ENCODE data around the gene HAUS7.

HAUS7 gene

GRCh38 chrX:153457136-153457825 lies 13.1 kb downstream of the HAUS7 start:
- in situ Hi-C loops (cut with HindIII; ENCODE audit: low sequenced_read_pairs) = no loop called here

- in situ Hi-C loops (cut with HindIII; ENCODE audit: low sequenced_read_pairs) = no loop called here
These were observed 13.7 kb downstream of the HAUS7 start for GRCh38 chrX:153456704-153457103.

GRCh38 chrX:153456161-153456560 lies 14.2 kb downstream of the HAUS7 start:
- in situ Hi-C loops (cut with HindIII; ENCODE audit: low sequenced_read_pairs) = no loop called here

- in situ Hi-C loops (cut with HindIII; ENCODE audit: low sequenced_read_pairs) = no loop called here
These were observed 14.8 kb downstream of the HAUS7 start for GRCh38 chrX:153455571-153455970.

GRCh38 chrX:153454901-153455550 lies 15.3 kb downstream of the HAUS7 start:
- in situ Hi-C loops (cut with HindIII; ENCODE audit: low sequenced_read_pairs) = no loop called here

- in situ Hi-C loops (cut with HindIII; ENCODE audit: low sequenced_read_pairs) = no loop called here
These were observed 19.5 kb downstream of the HAUS7 start for GRCh38 chrX:153450949-153451277.

GRCh38 chrX:153450114-153450948 lies 20.0 kb downstream of the HAUS7 start:
- in situ Hi-C loops (cut with HindIII; ENCODE audit: low sequenced_read_pairs) = no loop called here

GRCh38 chrX:153449368-153450113 lies 20.8 kb downstream of the HAUS7 start:
- in situ Hi-C loops (cut with HindIII; ENCODE audit: low sequenced_read_pairs) = no loop called here

- in situ Hi-C loops (cut with HindIII; ENCODE audit: low sequenced_read_pairs) = no loop called here
These were observed 21.6 kb downstream of the HAUS7 start for GRCh38 chrX:153448556-153449367.

GRCh38 chrX:153447581-153447960 lies 22.8 kb downstream of the HAUS7 start:
- in situ Hi-C loops (cut with HindIII; ENCODE audit: low sequenced_read_pairs) = no loop called here

GRCh38 chrX:153446950-153447580 lies 23.3 kb downstream of the HAUS7 start:
- in situ Hi-C loops (cut with HindIII; ENCODE audit: low sequenced_read_pairs) = no loop called here

GRCh38 chrX:153446636-153446936 lies 23.8 kb downstream of the HAUS7 start:
- in situ Hi-C loops (cut with HindIII; ENCODE audit: low sequenced_read_pairs) = no loop called here

GRCh38 chrX:153445856-153446635 lies 24.3 kb downstream of the HAUS7 start, which contains the start of gene TREX2:
Gene TREX2 (minus strand): TSS chrX:153446056. CDS start chrX:153445430, 626 bp downstream.
- in situ Hi-C loops (cut with HindIII; ENCODE audit: low sequenced_read_pairs) = no loop called here

GRCh38 chrX:153445106-153445855 lies 25.1 kb downstream of the HAUS7 start:
- in situ Hi-C loops (cut with HindIII; ENCODE audit: low sequenced_read_pairs) = no loop called here

- in situ Hi-C loops (cut with HindIII; ENCODE audit: low sequenced_read_pairs) = no loop called here
These were observed 25.9 kb downstream of the HAUS7 start for GRCh38 chrX:153444333-153445011.

- in situ Hi-C loops (cut with HindIII; ENCODE audit: low sequenced_read_pairs) = no loop called here
These were observed 26.7 kb downstream of the HAUS7 start for GRCh38 chrX:153443476-153444332.

GRCh38 chrX:153442463-153442862 lies 27.9 kb downstream of the HAUS7 start:
- in situ Hi-C loops (cut with HindIII; ENCODE audit: low sequenced_read_pairs) = no loop called here

Data from DLD1 (cell line).